ENCODE measurements around the gene FAM110D.

Gene FAM110D

DNA sequence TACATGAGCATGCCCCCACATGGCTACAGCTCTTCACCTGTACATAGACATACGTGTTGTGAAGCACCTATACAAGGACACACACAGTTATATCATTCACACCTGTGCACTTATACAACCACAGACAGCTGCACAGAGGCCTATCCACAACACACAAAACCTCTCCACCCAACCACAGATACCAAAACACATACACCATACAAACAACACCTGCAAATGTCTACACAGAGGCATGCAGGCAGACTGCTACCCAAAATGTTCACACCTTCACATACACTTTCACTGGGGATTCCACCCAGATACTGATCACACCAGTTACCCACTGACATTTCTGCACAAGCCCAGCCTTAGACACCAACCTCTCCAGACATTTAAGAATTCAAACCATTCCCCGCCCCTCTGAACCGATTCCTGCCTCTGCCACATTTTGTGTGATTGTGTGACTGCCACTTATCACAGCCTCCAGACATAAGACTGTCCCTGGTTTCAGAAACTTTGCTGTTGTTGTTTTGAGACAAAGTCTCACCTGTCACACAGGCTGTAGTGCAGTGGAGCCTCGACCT, 7.9 kb downstream of the FAM110D start:
- Mint-ChIP-seq H3K27ac (no peak overlapping the region), H3K9me3 (no peaks in the 10 kb centered on the region), H3K36me3 (ENCODE audit: low read depth) (peaks cover 21% of the 10 kb centered on the region), H3K27me3 (peaks cover 22% of the 10 kb centered on the region), H3K4me3 (no peak overlapping the region), H3K4me1 (ENCODE audit: low read depth) (peaks cover 30% of the 10 kb centered on the region)
- no peak for DNase-seq

DNA sequence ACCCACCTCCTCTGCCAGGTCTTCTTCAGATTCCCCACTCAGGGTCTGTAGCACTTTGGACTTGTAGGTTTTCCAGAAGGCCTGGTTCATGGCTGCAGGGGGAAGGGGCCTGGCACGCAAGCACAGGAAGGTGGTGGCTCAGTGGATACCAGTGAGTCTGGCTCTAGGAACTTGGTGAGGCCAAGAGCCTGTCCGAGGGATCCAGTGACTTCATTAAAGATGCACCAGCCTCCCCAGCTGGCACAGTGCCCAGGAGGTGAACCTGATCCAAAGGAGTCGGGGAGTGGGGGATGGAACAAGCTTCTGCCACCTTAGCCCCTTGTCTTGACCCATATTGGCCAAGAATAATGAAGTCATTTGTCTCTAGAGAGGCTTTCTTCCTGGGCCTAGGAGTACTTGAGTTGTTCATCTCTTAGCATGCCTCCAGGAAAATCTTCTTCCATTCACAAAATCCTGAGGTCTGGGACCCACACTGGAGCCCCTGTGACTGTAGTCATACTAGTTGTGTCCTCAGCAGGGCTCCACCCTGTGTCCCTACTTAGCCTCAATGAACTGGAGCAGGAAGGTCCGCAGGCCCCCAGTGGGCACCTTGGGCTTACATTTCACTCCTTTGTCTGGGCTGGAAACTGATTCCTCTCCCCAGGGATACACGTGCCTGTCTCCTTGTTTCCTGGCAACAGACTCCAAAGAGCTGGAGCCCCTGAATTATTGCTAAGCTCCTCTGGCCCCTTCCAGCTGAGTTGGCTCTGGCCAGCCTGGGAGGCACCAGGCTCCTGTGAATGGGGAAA, 9.7 kb downstream of the FAM110D start, which contains the start of gene C1orf232:
Gene C1orf232 (minus strand): TSS at position 554 of the 788 bp plus-strand sequence. CDS start 464 bp downstream, at position 90.
- Mint-ChIP-seq H3K9me3 (no peaks in the 10 kb centered on the region), H3K36me3 (ENCODE audit: low read depth) (peaks cover 29% of the 10 kb centered on the region), H3K4me1 (ENCODE audit: low read depth) (peaks cover 26% of the 10 kb centered on the region), H3K27me3 (peaks cover 11% of the 10 kb centered on the region), H3K27ac (peak within 1 kb of the TSS; percentile 95), H3K4me3 (peak within 1 kb of the TSS; percentile 88)
- no peak for DNase-seq

DNA sequence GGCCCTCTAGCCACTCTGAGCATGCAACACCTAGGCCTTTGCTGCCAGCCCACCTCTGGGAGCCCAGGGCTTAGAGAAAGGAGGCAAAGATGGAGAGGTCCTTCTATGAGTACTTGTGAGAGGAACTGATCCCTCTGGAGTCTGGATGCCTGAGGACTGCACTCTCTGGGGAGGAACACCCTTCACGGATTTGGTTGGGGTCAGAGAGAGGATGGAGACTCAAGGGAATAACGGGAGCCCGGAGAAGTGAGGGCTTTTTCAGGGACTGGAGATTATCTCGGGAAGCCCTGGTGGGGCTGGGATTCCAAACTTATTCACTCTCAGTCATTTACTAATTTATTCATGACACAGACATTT, 10.3 kb downstream of the FAM110D start:
- Mint-ChIP-seq H3K27me3 (peaks cover 7% of the 10 kb centered on the region), H3K36me3 (ENCODE audit: low read depth) (peaks cover 31% of the 10 kb centered on the region), H3K4me3 (peak overlapping the region; percentile 88), H3K27ac (peak overlapping the region; percentile 52), H3K4me1 (ENCODE audit: low read depth) (peaks cover 22% of the 10 kb centered on the region), H3K9me3 (no peaks in the 10 kb centered on the region)
- no peak for DNase-seq

DNA sequence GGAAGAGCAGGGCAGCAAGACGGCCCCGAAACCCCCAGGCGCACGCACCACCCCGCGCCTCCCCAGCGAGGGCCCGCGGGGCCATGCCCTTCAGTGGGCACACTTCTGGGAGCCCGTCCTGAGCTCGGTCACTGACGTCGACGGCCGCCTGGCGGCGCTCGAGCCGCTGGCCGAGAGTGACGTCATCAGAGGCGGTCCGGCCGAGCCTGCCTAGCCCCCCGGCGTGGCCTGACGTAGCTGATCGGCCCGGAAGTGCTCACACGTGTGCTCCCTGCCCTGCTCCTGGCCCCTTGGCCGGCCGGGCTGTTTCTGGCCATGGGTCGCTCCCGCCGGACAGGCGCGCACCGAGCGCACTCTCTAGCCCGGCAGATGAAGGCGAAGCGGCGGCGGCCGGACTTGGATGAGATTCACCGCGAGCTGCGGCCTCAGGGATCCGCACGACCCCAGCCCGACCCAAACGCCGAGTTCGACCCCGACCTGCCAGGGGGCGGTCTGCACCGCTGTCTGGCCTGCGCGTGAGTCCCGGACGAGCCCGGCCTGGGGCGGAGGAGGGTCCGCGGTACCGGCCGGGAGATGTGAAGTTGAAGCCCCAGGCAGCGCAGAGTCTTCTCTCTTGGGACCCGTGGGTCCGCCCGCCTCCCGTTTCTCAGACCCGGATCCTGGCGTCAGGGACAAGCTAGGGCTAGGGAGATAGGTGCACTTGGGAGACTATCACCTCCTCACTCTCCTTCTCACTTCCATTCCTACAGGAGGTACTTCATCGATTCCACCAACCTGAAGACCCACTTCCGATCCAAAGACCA, 11.0 kb downstream of the FAM110D start, which contains the start of gene ZNF593:
Gene ZNF593 (plus strand): TSS at position 240 of the 803 bp plus-strand sequence. CDS start 76 bp downstream, at position 316.
- peak within 1 kb of the TSS; percentile 88 for H3K4me3 Mint-ChIP-seq
- H3K4me1 Mint-ChIP-seq (ENCODE audit: low read depth) = peaks cover 19% of the 10 kb centered on the region
- H3K9me3 Mint-ChIP-seq = no peaks in the 10 kb centered on the region
- H3K27ac Mint-ChIP-seq = peak within 1 kb of the TSS; percentile 95
- peaks cover 31% of the 10 kb centered on the region for H3K36me3 Mint-ChIP-seq (ENCODE audit: low read depth)
- peaks cover 2% of the 10 kb centered on the region for H3K27me3 Mint-ChIP-seq
- peak; percentile 94 for DNase-seq

DNA sequence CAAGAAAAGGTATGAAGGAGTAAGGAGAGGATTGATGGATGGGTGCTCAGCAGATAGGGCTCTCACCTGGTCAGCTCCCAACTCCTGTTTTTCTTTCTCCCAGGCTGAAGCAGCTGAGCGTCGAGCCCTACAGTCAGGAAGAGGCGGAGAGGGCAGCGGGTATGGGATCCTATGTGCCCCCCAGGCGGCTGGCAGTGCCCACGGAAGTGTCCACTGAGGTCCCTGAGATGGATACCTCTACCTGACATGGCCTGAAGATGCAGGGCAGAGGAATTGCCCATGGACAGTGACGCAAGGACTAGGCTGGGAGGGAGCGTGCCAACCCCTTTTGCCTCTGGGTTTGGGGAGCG, 11.6 kb downstream of the FAM110D start:
- peak overlapping the region; percentile 88 for H3K4me3 Mint-ChIP-seq
- peaks cover 15% of the 10 kb centered on the region for H3K4me1 Mint-ChIP-seq (ENCODE audit: low read depth)
- peaks cover 31% of the 10 kb centered on the region for H3K36me3 Mint-ChIP-seq (ENCODE audit: low read depth)
- peak overlapping the region; percentile 95 for H3K27ac Mint-ChIP-seq
- H3K9me3 Mint-ChIP-seq = no peaks in the 10 kb centered on the region
- no peak for DNase-seq
- H3K27me3 Mint-ChIP-seq = no peaks in the 10 kb centered on the region

DNA sequence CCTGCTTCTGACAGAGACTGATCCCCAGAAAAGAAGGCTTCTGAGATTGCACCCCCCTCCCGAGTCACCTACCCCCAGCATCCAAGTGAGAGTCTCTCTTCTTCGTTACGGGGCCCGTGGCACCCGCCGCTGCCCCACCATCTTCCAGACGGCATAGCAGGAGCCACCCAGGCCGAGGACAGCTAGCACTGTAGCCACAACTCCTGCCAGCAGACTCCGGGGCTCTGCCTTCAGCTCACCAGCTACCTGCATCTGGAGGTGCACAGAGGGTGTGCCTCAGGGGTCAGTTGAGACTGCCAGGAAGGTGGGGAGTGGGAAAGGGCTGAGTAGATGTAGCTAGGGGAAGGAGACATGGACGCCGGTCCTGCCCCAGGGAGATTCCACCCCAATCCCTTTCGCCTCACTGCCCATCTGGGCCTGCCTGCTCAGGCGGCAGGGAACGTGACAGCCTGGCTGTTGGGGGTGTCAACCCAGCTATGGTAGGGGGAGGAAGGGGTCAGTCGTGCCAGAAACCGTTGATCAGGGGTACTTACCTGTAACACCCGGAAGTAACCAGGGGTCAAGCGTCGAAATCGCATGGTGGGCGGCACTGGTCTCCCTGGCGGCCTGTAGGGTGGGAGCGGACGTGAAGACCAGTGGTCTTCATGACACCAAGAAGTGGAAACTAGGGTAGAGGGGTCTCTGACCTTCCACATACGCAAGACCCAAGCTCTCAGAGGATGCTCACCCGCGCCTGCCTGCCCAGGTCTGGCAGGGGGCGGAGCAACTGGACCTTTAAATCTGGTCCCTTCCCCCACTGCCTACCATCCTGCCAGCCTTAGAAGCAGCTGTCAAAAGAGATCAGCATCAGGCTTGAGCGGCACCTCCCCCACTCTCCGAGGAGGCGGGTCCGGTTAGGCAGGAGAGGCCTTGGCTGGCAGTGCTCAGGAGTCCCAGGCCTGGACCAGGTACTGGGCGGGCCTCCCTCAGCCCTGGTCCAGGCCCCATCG, 12.5 kb downstream of the FAM110D start, which contains the start of gene ZNF593OS:
Gene ZNF593OS (minus strand): TSS at position 749 of the 989 bp plus-strand sequence. CDS start 171 bp downstream, at position 578.
- Mint-ChIP-seq H3K27ac (peak within 1 kb of the TSS; percentile 64), H3K4me3 (peak within 1 kb of the TSS; percentile 88), H3K9me3 (no peaks in the 10 kb centered on the region), H3K36me3 (ENCODE audit: low read depth) (peaks cover 31% of the 10 kb centered on the region), H3K4me1 (ENCODE audit: low read depth) (peaks cover 12% of the 10 kb centered on the region), H3K27me3 (no peaks in the 10 kb centered on the region)
- DNase-seq = no peak

DNA sequence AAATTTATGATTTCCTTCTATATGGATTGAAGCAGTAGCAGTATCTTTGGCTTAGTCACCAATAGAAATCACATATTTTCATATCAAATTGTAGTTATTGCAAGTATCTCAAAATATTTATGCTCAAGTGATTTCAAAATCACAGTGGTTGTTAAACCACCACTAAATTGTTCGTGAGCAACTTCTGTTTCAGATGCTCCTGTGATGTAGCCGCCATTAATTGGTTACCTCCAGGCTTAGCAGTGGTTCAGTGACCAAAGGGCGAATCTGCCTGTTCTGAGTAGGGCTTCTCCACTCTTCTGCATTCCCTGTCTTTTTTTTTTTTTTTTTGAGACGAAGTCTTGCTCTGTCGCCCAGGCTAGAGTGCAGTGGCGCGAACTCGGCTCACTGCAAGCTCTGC, 16.5 kb downstream of the FAM110D start:
- H3K4me1 Mint-ChIP-seq (ENCODE audit: low read depth) = peaks cover 11% of the 10 kb centered on the region
- H3K36me3 Mint-ChIP-seq (ENCODE audit: low read depth) = peaks cover 24% of the 10 kb centered on the region
- no peak overlapping the region for H3K4me3 Mint-ChIP-seq
- no peaks in the 10 kb centered on the region for H3K27me3 Mint-ChIP-seq
- H3K27ac Mint-ChIP-seq = no peak overlapping the region
- no peak for DNase-seq
- no peaks in the 10 kb centered on the region for H3K9me3 Mint-ChIP-seq

DNA sequence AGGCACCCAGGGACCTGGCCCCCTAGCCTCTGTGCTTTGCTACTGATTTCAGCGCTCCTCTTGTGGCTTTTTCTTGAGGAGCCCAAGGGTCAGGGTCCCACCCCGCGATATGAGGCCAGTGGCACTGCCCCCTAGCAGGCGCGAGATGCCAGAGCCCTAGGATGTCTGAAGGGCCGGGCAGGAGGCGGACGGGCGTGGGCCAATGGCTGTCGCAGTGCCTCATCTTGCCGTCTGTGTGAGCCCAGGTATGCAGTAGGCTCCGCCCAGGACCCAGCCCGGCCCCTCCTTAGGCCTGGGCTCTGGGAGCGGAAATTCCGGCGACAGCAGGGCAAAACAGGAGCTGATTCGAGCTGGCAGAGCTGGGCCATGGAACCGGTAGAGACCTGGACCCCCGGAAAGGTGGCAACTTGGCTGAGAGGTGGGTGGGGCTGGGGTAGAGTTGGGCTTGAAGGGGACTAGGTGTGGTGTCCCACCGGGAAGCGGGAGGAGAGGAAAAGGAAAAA, 18.4 kb downstream of the FAM110D start, which contains the start of gene CNKSR1:
Gene CNKSR1 (plus strand): TSS at position 310 of the 503 bp plus-strand sequence. CDS start 57 bp downstream, at position 367.
- H3K27ac Mint-ChIP-seq = no peak within 1 kb of the TSS
- no peak for DNase-seq
- H3K36me3 Mint-ChIP-seq (ENCODE audit: low read depth) = peaks cover 7% of the 10 kb centered on the region
- H3K27me3 Mint-ChIP-seq = no peaks in the 10 kb centered on the region
- no peak within 1 kb of the TSS for H3K4me3 Mint-ChIP-seq
- H3K9me3 Mint-ChIP-seq = no peaks in the 10 kb centered on the region
- H3K4me1 Mint-ChIP-seq (ENCODE audit: low read depth) = peaks cover 7% of the 10 kb centered on the region

DNA sequence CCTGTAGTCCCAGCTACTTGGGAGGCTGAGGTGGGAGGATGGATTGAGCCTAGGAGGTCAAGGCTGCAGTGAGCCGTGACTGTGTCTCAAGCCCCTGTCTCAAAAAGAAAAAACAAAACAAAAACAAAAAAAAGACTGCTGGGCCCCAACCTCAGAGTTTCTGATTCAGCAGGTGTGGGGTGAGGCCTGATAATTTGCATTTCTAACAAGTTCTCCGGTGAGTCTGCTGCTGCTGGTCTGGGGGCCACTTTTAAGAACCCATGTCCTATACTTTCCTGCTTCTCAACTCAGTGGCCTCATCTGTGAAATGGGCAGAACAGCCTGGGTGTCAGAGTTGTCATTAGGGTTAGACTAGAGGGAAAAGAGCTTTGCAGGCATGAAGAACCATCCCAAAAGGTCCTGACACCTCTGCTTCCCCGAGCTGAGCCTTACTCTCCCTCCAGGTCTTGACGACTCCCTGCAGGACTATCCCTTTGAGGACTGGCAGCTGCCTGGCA, 21.2 kb downstream of the FAM110D start:
- Mint-ChIP-seq H3K27ac (no peak overlapping the region), H3K36me3 (ENCODE audit: low read depth) (no peaks in the 10 kb centered on the region)
- DNase-seq = no peak

DNA sequence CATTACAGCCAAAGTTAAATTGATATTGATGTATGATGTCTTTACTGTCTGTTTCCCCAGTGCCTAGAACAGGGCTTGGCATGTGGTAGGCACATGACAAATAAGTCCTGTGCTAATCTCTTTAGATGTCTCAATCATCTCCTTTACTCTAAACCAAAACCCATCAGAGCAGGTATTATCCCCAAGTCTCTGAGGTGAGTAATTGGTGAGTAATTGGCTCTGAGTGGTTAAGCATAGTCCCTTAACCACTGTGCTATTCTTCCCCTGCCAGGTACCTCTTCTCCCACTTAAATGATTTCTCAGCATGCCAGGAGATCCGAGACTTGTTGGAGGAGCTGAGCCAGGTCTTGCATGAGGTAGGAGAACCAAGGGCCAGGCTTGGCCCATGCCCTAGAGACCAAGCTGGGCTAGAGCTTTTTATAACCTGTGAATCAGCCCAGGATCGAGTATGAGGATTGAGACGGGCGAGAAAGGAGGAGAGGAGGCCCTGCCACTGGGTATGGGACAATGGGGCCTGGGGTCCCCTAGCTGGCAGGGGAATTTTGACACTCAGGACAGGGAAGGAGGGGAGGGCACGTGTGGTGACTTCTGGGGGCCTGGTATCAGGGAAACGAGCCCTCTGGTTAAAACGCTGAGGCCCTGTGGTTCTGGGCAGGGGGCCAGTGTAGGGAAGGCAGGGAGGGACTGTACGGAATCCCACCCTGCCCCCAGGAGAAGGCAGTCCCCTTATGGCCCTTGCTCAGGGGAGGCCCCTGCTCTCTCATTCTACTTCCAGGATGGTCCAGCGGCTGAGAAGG, 22.9 kb downstream of the FAM110D start:
- no peak overlapping the region for H3K27ac Mint-ChIP-seq
- no peaks in the 10 kb centered on the region for H3K36me3 Mint-ChIP-seq (ENCODE audit: low read depth)
- peaks cover 5% of the 10 kb centered on the region for H3K4me1 Mint-ChIP-seq (ENCODE audit: low read depth)
- H3K9me3 Mint-ChIP-seq = no peaks in the 10 kb centered on the region
- DNase-seq = no peak
- no peaks in the 10 kb centered on the region for H3K27me3 Mint-ChIP-seq
- no peak overlapping the region for H3K4me3 Mint-ChIP-seq

More for the DNA sequence above, 21.2 kb downstream of the FAM110D start:
- peaks cover 5% of the 10 kb centered on the region for H3K4me1 Mint-ChIP-seq (ENCODE audit: low read depth)
- no peaks in the 10 kb centered on the region for H3K9me3 Mint-ChIP-seq
- H3K4me3 Mint-ChIP-seq = no peak overlapping the region
- no peaks in the 10 kb centered on the region for H3K27me3 Mint-ChIP-seq

DNA sequence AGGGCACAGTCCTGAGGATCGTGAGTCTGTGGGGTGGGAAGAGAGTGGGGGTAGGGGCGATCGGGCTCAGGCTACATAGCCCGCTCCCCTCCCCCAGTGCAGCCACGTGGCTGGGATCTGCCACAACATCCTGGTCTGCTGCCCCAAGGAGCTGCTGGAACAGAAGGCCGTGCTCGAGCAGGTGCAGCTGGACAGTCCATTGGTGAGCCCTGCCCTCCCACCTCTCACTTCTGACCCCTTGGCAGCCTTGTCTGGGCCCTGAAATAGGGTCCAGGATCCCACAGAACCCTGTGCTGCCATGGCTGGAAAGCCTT, 23.5 kb downstream of the FAM110D start:
- no peak for DNase-seq
- H3K27ac Mint-ChIP-seq = no peak overlapping the region

DNA sequence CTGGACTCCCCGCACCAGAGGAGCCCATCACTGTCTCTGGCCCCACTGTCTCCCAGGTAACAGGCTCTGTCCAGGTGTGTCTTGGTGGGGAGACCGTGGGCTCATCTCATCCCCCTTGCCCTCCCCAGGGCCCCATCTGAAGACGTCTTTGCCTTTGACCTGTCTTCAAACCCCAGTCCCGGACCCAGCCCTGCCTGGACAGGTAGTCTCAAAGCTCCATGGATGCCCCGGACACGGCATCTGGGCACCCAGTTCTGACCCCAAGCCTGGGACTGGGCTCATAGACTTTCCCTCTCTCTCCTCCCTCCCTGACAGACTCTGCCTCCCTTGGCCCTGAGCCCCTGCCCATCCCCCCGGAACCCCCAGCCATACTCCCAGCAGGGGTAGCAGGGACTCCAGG, 25.2 kb downstream of the FAM110D start:
- no peaks in the 10 kb centered on the region for H3K9me3 Mint-ChIP-seq
- no peak overlapping the region for H3K4me3 Mint-ChIP-seq
- no peak for DNase-seq
- no peaks in the 10 kb centered on the region for H3K27me3 Mint-ChIP-seq
- H3K4me1 Mint-ChIP-seq (ENCODE audit: low read depth) = peaks cover 5% of the 10 kb centered on the region
- no peak overlapping the region for H3K27ac Mint-ChIP-seq
- H3K36me3 Mint-ChIP-seq (ENCODE audit: low read depth) = no peaks in the 10 kb centered on the region

More for the DNA sequence above, 23.5 kb downstream of the FAM110D start:
- H3K4me3 Mint-ChIP-seq = no peak overlapping the region
- H3K36me3 Mint-ChIP-seq (ENCODE audit: low read depth) = no peaks in the 10 kb centered on the region
- H3K27me3 Mint-ChIP-seq = no peaks in the 10 kb centered on the region
- no peaks in the 10 kb centered on the region for H3K9me3 Mint-ChIP-seq
- H3K4me1 Mint-ChIP-seq (ENCODE audit: low read depth) = peaks cover 5% of the 10 kb centered on the region

DNA sequence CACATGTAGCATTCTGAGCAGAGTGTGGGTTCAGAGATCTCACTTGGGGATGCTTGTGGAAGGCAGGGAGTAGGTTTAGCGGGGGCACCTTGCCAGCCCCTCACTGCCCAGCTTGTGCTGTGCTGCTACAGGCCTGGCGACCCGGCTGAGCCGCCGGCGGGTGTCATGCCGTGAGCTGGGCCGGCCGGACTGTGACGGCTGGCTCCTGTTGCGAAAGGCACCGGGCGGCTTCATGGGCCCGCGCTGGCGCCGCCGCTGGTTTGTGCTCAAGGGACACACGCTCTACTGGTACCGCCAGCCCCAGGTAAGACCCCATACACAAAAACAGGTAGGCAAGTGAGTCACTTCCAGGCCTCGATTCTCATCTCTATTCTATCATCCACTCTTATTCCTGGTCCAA, 26.0 kb downstream of the FAM110D start:
- no peak overlapping the region for H3K4me3 Mint-ChIP-seq
- no peaks in the 10 kb centered on the region for H3K36me3 Mint-ChIP-seq (ENCODE audit: low read depth)
- H3K9me3 Mint-ChIP-seq = no peaks in the 10 kb centered on the region
- DNase-seq = no peak
- no peaks in the 10 kb centered on the region for H3K27me3 Mint-ChIP-seq
- H3K27ac Mint-ChIP-seq = no peak overlapping the region
- peaks cover 5% of the 10 kb centered on the region for H3K4me1 Mint-ChIP-seq (ENCODE audit: low read depth)
